HG03558 (cell line): ENCODE measurements around the gene CDH26.
A peak's percentile ranks its signal among the peaks of the same experiment; 100 is the strongest.

Experiments used
- ATAC-seq: cut with Tn5 transposase; IDR thresholded peaks from one replicate; pipeline ENCODE4 v1.9.1; 2021; ENCODE audit warnings: moderate number of reproducible peaks; ENCODE audit not compliant: unreplicated experiment; ENCODE audit errors: extremely low read depth

CDH26 gene

DNA sequence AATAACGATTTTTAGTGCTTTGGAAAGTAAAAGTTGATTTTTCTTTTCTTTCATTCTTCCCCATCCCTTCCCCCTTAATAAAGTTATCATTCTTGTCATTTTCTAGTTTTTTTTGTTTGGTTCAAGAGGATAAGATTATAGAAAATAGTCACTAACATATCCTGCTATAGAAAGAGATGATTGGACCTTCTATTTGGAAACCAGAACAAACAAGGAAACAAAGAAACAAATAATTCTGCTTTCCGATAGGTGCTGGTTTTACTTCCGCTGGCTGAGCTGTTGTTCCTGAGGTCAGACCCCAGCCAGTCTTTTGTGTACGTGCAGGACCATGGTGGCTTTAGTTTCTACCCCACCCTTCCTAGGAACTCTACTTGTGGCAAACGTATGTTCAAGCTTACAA lies at the start of gene CDH26:
Gene CDH26 (plus strand): TSS at position 301 of the 400 bp plus-strand sequence. CDS start 304 bp downstream, outside the sequence.
- ATAC-seq = no peak

- ATAC-seq = no peak
Measured at GRCh38 chr20:59908855-59909254, 49.4 kb upstream of the CDH26 start.

DNA sequence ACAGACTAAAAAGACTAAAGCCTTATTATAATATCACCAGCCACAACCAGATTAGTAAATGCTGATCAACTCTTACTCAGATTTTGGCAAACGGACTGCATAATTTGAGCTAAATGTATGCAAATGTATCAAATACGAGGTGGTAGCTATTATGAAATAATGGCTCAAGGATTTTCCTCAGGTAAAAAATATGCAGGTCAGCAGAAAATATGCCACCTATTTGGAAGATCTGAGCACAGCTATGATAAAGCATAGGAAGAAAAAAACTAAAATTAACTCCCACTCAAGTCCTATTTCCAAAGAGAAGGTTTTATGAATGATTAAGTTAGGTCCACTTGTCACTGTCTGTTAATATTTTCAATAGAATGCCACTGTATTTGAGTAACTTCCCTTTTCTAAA lies 47.2 kb upstream of the CDH26 start:
- ATAC-seq = no peak

DNA sequence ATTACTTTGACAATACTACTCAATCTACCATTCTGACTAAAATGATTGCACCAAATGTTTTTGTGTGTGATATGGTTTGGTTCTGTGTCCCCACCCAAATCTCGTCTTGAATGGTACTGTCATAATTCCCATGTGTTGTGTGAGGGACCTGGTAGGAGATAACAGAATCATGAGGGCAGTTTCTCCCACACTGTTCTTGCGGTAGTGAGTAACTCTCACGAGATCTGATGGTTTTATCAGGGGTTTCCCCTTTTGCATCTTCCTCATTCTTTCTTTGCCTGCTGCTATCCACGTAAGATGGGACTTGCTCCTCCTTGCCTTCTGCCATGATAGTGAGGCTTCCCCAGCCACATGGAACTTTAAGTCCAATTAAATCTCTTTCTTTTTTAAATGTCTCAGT lies 45.6 kb upstream of the CDH26 start:
- ATAC-seq = no peak

- no peak for ATAC-seq
Measured at GRCh38 chr20:59920944-59921343, 37.3 kb upstream of the CDH26 start.

DNA sequence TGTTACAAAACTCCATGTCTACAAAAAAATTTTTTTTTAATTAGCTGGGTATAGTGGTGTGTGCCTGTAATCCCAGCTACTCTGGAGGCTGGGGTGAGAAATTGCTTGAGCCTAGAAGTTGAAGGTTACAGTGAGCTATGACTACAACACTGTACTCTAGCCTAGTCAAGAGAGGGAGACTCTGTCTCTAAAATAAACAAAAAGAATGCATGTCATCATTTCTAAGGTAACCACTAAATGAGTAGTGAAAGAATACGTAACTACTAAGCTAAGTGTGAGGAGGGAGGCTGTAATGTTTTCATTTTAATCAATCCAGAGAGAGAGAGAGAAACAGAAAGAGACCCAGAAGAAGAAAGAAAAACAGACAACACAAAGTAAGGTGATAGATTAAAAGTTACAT lies 34.7 kb upstream of the CDH26 start:
- ATAC-seq = no peak

DNA sequence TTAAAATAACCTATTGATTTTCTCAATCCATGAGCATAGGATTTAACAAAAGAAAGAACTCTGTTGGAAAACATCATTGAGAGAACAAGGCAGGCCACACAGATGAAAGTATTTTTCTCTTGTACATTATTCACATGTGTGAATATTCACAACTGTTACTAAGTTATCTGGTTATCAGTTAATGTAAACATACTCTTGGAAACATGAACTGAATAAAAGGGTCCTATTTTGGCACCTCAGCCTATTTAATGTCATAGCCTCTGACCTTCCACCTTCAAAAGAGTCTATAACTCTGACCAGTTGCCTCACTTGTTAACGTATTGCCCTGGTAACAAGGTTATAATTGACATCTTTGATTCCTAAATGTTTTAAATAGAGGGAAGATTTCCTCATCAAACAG lies 32.9 kb upstream of the CDH26 start:
- ATAC-seq = no peak

DNA sequence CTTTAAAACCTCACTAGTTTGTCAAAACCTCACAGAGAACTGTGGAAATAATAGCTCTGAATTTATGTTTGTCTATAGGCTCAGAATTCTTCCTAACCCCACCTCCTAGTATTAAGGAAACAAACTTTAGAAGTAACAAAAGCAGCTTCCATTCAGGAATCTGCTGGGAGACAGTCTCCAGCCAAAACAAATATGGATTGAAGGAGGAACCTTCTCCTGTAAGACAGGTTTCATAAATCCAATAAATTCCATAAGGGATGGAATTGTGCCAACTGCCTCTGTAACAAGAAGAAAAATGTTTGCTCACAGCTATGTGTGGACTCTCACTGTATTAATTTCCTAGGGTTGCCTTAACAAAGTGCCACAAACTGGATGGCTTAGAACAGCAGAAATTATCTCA lies 32.3 kb upstream of the CDH26 start:
- ATAC-seq = no peak

GRCh38 chr20:59931511-59932312 lies 26.5 kb upstream of the CDH26 start:
- no peak for ATAC-seq

DNA sequence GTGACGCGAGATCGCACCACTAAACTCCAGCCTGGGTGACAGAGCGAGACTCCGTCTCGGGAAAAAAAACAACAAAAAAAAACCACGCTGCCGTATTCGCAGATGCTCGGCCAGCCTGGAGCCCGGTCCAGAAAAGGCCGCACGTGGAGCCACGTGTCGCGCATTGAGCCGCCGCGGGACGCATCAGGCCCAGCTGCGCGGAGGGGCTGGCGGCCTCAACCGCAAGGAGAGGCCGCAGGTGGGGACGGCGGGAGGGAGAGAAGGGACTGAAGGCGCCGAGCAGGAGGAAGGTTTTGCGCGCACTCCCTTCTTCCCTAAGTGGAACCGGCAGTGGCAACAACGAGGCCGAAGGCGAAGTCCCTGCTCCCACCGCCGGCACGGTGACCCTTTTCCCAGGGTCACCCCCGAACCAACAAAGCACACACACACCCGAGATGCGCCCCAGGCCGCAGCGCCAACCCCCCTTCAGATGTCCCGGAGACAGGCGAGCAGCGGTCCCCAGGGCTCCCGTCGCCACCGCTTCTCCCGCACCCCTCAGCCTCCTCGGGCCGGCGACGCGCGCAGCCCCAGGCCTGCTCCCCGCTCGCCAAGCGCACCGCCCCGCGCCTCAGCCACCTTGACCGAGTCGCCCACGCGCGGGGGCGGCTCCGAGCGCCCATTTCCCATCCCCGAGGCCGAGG lies 25.5 kb upstream of the CDH26 start:
- ATAC-seq = no peak

DNA sequence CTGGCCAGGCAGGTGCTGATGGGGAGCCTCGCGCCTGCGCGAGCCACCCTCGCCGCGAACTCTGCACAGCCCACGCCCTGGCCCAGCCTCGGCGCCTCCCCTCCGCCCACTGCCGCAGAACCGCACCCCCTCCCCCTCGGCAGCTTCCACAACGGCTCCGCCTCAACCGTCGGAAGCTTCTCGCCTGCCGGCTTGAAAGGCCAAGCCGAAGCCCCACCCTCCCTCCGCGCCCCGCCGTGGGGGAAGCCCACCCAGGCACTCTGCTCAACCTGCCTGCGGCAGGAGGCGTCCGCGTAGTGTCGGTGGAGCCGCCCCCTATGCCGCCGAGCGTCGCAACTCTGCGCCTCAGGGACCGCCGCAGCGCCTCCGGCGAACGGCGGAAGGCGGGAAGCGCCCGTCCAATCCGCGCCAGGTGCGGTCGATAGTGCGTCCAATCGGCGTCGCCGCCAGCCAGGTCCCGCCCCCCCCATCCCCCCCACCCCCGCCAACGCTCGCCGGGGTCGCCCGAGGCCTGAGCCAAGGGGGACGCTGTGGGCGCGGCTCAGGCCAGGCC lies 24.9 kb upstream of the CDH26 start, which contains the start of gene SYCP2:
Gene SYCP2 (minus strand): TSS at position 342 of the 553 bp plus-strand sequence. CDS start 11,224 bp downstream, outside the sequence.
- peak; percentile 9 for ATAC-seq

GRCh38 chr20:59933849-59934585 lies 24.2 kb upstream of the CDH26 start:
- peak; percentile 56 for ATAC-seq

GRCh38 chr20:59935457-59936185 lies 22.6 kb upstream of the CDH26 start:
- no peak for ATAC-seq

DNA sequence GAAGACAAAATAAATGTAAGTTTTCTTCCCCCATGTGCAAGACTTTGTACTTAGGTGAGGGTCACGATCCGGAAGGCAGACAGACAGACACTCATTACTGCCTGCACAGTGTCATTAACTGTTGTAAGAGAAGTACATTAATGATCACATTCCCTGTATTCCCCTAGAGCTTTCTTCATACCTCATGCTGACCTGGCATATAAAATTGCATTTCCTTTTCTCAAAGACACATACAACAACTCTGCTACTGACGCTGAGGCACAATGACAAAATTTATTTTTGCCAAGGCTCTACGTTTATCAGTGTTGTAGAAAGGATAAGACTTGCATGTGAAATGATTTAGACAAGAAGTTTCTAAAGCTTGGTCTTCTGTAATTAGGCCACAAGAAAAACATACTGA lies 21.8 kb upstream of the CDH26 start:
- ATAC-seq = no peak

DNA sequence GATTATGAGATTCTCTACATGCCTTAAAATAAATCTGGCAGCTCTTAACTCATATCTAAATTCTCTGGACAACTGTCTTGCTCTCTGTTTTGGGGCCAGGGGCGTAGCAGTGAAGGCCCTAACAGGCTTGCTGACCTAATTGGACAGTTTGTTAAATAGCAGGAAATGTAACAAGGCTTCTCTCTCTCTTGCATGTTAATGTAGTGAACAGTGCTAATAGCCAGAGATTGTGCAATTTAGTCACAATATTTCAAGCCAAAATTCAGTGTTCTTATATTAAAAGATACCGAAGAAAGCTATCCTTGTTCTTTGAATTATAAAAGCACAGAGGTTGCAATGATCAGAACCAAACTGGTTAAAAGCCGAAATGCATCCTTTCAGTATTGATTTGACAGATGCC lies 21.1 kb upstream of the CDH26 start:
- no peak for ATAC-seq

- ATAC-seq = no peak
Measured at GRCh38 chr20:59938221-59938620, 20.0 kb upstream of the CDH26 start.

DNA sequence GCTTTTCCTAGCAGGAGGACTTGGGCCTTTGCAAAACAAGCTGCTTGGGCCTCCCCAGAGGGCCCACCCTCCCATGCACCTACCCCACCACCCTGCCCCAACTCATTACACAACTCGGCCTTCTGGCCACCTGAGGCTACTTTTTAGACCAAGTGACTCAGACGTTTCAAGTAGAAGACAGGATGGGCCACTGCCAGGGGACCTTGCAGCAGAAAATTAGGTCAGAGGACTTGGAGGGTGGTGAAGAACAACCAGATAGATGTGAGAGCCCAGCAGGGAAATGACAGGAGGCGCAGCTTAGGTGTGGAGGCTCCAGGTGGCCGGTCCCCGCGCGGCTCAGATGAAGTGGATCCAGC lies 19.5 kb upstream of the CDH26 start:
- no peak for ATAC-seq

DNA sequence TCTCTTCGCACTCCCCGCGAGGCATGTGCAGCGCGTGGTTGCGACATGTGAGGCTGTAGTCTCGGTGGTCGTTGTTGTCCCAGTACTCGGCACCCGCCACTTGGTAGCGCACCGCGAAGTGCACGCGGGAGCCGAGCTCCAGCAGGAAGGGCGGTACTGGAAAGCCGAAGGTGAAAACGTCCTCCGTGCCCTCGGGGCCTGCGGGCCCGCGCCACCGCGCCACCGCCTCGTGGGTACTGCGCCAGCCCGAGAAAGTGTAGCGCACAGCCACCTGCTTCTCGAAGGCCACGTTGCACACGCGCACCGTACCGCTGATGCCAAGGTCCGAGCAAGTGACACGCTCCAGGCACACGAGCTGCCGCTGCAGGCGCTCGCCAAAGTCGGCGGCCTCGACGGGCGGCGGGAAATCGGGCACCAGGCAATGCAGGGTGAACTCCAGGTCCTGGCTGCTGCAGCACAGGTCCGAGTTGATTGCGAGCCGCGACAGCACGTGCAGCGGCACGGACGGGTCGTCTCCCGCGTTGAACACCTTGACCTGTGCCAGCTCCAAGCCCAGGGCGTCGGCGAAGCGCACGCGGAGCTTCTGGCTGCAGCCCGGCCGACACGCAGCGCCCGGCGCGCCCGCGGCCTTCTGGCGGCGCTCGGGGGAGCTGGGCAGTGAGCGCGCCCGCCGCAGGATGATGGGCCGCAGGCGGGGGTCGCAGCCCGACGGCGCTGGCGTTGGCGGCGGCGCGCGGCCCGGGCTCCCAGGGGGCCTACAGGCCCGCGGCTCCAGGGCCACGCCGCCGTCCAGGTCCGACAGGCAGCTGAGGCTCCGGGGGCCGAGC lies 19.0 kb upstream of the CDH26 start:
- no peak for ATAC-seq

DNA sequence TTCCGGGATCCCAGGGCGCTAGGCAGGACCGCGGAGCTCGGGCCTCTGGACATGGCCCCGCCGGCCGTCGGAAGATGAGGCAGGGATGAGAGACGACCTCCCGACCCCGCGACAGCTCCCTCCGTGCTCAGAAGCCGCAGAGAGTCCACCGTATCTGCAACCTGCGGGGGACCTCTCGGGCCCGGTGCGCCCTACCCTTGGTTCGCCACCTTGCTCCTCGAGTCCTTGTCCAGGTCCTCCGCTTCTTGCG lies 18.4 kb upstream of the CDH26 start:
- peak; percentile 19 for ATAC-seq
